HG03439 (cell line): ENCODE data around the gene N4BP2L2.
A peak's percentile ranks its signal among the peaks of the same experiment; 100 is the strongest.

Experiments
- ATAC-seq: cut with Tn5 transposase; IDR thresholded peaks from one replicate; pipeline ENCODE4 v1.9.1; 2021; ENCODE audit warnings: mild to moderate bottlenecking, moderate library complexity; ENCODE audit not compliant: unreplicated experiment

The N4BP2L2 gene

DNA sequence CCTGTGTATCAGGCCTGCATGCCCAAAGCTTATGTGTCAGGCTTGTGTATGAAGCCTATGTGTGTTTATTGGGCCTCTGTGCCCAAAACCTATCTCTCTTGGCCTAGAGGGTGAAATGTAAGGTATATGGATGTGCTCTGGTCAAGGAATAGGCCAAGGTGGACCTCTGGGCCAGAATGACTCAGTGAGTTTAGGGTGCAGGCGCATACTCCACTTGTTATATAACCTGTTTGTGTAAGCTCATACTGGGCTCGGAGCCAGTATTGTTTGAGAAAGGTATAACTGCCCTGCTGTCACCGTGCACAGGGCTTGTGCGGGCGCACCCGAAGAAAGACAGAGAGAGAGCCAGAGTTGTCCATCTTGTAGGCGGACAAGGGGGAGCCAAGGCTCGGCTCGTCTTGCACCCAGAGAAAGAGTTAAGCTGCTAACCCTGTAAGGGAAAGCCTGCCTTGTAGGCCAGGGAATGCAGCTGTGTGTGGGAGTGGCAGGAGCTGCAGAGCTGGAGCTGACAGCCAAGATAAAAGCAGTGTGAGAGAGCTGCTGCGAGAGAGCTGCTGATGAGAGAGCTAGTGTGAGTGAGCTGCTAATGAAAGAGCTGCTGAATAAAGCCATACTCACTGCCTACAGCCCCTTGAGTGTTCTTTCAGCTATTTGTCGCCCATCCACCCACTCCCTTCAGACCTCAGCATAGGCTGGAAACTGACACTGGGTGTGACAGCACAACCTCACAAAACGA lies 67.2 kb downstream of the N4BP2L2 start:
- no peak for ATAC-seq

- ATAC-seq = no peak
These were observed 70.0 kb downstream of the N4BP2L2 start for GRCh38 chr13:32468502-32469142.

DNA sequence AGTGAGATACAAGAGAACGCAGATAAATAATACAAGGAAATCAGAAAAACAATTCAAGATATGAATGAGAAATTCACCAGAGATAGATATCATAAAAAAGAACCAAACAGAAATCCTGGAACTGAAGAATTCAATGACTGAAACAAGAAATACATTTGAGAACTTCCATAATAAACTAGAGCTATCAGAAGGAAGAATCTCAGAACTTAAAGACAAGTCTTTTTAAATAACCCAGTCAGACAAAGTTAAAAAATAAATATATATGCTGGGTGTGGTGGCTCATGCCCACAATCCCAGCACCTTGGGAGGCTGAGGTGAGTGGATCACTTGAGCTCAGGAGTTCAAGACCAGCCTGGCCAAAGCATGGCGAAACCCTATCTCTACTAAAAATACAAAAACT lies 82.0 kb downstream of the N4BP2L2 start:
- ATAC-seq = no peak

DNA sequence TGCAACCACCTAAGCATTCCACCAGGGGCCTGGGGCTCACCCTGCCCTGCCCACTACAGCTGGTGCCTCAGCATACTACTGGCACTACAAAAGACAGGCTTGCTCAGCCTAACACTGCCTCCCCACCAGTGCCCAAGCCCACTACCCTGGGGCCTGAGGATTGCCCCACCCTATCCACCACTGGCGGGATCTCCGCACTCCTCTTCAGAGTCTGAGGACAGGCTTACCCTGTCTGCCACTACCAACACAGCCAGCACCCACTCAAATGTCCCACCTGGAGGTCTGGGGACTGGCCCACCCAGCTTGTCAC lies 83.0 kb downstream of the N4BP2L2 start:
- no peak for ATAC-seq

DNA sequence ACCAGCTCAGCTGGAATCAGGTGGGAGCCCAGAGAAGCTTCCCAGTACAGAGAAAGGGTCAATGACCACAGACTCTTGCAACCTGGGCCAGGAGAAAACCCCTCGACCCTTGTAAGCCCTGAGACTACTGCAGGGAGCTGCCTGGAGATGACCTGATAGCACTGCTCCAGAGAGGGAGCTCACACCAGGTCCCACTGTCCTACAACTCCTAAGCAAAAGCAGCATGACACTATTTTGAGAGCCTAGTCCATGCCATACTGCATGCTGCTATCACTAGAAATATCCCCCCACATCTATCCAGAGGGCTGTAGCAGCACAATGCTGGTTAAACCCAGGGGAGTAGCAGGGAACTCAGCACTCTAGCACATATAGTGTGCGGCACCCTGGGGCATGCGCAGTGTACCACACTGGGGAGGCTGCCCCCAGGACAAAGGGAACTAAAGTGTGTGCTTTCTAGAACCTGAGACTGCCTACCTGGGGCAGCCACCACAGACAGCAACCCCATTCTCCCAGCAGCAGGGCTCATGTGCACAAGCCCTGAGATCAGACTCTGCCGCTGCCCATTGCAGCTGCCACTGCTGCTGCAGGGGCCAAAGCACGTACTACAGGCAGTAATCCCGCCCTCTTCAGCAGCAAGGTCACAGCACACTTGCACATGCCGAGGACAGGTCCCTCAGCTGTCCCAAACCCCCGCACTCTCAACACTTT lies 83.6 kb downstream of the N4BP2L2 start:
- no peak for ATAC-seq

DNA sequence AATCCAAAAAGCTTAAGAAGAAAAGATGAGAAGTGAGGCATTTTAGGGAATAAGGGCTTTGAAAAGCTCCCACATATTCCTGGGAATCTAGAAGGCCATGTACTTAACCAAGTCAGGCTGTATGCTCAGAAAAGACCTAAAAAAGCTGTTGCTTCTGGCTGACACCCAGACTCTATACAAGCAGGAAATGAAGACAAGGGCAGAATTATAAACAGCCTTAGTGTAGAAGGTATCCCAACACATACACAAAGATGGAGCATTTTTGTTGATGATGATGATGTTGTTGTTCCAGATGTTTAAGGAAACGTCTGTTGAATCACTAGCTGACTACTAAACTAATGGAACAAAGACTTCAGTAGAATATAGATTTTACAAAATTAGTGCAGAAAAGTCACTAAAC lies 84.6 kb downstream of the N4BP2L2 start:
- ATAC-seq = no peak

DNA sequence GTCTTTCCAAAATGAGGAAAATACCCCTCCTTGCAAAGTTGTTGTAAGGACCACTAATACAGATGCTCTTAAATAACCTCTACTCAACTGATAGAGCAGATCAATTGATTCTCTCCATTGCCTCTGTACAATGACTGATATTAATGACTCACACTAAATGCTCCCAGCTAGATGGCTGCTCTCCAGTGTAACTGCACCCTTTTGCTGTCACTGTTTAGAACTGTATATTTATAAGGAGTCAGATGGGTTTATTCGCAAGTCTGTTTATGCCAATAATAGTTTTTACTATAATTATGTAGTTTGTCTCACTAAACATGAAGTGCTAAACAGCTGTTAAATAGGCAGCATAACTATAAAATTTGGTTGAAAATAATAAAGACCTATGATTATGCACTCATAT lies 89.6 kb downstream of the N4BP2L2 start:
- ATAC-seq = no peak

DNA sequence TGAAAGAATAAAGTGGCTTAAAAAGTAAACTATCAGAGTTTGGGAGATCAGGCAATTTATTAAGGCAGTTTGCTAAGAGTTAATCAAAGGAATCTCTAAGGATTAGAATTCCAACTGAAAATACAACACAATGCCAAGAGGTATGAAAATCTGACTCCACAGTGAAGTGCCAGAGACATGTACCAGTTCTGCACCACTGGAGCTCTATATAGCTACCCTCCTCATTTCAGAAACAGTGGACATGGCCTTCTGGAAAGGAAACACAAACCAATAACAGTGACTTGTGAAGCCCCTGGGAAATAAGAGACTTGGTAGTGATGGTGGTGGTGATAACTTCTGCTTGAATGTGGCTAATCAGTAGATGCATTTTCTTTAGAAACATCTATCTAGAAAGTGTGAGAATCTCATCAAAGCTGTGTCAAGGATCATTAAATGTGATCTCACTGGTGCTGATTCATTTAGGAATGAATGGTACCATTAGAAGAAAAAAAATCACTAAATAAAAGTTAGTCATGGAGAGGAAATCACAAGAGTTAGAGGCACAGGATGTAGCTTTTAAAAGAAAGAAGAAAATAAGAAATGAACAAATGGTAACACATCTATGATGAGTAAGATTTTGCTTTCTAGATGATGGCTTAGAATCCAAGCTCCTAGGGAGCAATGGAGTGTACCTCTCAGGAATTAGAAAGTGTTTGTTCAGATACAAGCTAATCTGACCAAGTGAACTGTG lies 90.5 kb downstream of the N4BP2L2 start:
- ATAC-seq = no peak

DNA sequence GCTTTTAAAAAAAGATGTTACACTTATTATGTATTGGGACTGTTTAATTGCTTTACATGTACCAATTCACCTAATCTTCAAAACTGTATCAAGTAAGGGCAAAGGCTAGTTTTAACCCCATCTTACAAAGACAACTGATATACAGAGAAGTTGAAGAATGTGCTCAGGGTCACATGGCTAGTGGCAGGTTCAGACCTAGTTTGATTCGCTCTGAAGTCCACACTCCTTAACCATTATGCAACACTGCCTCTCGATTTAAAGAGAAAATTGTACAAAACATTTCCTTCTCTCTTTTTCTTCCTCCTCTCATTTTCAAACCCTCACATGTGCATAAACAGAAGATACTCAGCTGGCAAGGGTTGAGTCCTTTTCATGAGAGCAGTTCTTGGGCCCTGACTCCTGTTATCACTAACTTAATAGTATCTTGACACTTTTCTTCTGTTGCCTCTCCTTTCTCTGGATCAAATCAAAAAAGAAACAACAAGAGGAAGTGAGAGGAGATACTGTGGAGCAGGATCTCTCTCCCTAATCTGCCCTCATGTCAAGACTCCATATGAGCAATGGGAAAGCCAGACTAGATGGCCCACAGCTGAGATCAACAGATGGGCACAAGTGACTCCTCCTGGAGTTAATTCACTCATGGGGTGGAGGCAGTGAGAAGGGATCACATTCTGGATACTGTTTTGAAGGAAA lies 91.7 kb downstream of the N4BP2L2 start:
- ATAC-seq = no peak

GRCh38 chr13:32446220-32446619 lies 92.4 kb downstream of the N4BP2L2 start:
- no peak for ATAC-seq

DNA sequence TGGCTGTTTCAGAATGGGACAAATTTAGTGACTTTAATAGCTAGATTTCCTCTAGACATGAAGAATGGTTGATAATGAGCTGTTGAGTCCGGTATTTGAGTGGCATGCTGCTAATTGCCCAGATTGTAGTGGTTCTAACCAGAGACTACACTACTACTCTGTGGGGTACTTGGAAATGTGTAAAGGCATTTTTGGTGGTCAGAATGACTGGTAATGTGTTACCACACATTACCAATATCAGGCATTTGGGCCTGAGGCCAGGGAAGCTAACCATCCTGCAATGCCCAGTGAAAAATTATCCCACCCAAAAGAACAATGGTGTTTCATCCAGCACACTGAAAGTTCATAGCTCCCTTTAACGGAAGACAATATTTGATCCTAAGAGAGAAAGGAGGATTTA lies 93.1 kb downstream of the N4BP2L2 start:
- ATAC-seq = no peak

- ATAC-seq = no peak
These were observed 95.5 kb downstream of the N4BP2L2 start for GRCh38 chr13:32443111-32443510.

DNA sequence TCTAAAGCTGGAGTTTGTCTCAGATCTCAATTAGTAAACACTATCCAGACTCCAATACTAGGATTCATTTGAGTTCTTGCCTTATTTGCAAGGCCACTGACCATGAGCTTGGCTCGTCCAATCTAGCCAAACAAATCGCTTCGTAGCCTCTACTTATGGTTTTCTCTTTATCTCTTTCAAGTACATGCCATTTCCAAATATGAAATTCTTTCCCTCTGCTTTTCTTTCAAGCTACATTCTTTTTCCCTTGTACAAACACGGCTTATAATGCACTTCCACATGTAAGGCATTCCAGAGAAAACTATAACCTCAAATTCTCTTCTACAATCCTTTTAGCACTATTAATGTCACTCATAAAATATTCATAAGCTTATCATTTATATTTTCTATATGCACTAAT lies 99.7 kb downstream of the N4BP2L2 start:
- no peak for ATAC-seq

DNA sequence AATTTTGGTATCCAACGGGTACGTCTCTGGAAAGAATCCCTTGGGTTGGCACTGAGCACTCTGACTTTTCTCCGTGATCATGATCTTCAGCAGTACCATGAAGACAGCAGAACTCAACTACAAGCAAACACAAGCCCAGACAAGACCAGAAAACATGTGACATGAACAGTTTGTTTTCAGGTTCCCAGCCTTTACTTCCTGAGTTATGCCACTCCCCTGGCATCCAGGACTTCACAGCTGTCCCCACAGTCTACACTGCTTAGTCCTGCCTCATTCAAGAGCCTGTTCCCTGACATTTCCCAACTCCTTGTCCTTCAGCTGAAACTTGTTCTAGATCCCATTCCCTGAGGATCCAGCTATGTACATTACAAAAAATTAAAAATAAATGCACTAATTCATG lies 105.7 kb downstream of the N4BP2L2 start:
- no peak for ATAC-seq

DNA sequence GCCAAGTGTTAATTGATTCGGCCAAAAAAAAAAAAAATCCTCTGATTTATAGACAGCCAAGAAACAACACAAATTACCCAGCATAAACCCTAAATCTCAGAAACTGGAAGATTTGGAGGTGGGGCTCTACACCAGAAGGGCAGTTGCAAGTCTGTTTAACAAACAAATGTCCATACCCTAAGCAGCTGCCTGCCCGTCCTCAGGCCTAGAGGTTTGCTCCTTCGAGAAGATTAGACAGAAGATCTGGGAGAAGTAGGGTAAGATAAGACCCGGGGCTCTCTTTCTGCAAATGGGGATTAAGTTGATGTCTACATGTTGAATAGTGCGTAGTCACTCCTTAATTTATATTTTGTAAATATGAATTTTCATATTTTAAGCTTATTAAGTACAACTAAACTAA lies 107.2 kb downstream of the N4BP2L2 start:
- ATAC-seq = no peak

DNA sequence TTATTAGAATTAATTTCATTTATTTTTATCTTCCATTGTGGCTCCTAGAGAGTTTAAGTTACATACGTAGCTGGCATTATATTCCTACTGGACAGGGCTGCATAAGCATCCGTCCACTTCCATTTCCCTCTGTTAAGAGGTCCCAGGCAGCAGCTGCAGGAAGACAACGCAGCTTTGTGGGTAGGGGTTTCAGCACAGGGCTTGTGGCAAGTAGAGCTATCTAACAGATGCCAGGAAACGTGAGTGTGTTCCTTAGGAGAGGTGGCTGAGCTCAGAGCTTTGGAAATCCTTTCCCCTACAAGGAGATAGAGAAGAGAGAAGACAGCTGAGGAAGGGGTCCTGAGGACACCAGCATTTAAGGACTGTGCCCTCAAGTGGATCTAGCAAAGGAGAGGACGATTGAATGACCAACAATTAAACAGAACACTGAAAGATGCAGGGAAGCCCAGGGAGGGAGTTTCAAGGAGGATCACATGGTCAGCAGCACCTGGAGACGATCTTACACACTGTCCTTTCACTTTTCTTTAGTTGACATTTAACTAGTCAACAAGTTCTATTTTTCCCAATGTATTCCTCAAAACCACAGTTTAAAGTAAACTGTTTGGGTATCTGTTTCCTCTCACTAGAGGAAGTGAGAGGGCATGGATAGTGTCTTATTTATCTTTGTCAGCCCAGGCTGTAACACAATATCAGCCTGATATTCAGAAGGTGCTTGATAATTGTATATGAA lies 108.4 kb downstream of the N4BP2L2 start:
- no peak for ATAC-seq

DNA sequence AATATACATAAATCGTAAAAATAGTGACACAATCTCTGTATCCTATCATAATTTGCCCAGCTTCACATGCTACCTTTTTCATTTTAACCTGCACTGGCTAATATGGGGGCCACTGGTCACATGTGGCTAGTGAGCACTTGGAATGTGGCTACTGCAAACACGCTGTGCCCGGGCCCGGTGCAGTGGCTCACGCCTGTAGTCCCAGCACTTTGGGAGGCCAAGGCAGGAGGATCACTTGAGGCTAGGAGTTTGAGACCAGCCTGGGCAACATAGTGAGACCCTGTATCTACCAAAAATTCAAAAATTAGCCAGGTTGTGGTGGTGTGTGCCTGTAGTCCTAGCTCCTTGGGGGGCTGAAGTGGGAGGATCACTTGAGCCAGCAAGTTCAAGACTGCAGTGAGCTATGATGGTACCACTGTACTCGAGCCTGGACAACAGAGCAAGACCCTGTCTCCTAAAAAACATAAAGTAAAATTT lies 109.1 kb downstream of the N4BP2L2 start:
- no peak for ATAC-seq

DNA sequence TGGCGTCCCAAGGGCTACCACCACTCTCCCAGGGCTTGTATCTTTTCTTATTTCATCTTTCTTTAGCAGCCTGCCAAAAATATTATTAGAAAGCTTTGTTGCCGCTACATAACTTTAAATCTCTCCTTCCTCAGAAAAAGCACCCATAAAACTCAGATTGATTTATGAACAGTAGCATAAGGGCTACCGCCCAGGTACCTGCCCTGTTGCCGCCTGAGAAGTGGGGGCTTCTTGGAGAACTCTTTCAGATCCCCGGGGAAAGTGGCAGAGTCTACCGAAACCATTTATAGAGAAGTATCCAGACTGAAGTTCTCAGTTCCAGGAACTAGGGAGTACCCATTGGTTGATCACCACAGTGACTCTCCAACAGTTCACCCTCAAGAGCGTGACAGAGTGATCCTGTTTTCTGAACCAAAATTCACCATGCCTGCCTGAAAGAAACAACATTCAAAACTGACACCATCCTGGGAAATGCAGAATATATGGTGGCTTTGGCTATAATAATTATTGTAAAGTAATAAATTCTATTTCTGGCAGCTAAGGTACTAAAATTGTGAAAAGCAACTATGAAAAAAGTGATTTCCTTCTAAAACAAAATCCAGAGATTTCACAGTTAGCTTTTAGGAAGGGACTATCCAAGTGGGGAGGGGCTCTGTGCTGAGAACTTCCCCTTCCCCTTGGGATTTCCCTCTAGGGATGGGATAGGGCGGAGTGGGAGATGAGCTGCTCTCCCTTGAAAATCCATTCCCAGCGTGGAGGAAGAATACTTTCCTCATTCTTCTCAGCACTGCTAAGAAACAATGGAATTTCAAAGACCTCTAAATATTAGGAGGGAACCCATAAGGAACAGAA lies 109.8 kb downstream of the N4BP2L2 start:
- ATAC-seq = no peak

- ATAC-seq = peak; percentile 66
These were observed 110.6 kb downstream of the N4BP2L2 start, which contains the start of gene N4BP2L1 for GRCh38 chr13:32427852-32428580. Gene N4BP2L1 (minus strand): TSS chr13:32428130. CDS start chr13:32428082, 48 bp downstream.
